ENCODE measurements around the gene ITFG1. TPM values are rescaled to one million over a fixed set of nuclear protein-coding genes. Genes with fewer than 3 reads are reported as not detected.
"Not testable (repeated sequence)": the region's sequence is repeated elsewhere in the genome, so short reads cannot be mapped to it uniquely, and the experiment has no call there.

Gene ITFG1
- total and polyA plus RNA-seq, 4 experiments from 2014 or later: 26.1 to 31.3 (median 28.3) TPM

DNA sequence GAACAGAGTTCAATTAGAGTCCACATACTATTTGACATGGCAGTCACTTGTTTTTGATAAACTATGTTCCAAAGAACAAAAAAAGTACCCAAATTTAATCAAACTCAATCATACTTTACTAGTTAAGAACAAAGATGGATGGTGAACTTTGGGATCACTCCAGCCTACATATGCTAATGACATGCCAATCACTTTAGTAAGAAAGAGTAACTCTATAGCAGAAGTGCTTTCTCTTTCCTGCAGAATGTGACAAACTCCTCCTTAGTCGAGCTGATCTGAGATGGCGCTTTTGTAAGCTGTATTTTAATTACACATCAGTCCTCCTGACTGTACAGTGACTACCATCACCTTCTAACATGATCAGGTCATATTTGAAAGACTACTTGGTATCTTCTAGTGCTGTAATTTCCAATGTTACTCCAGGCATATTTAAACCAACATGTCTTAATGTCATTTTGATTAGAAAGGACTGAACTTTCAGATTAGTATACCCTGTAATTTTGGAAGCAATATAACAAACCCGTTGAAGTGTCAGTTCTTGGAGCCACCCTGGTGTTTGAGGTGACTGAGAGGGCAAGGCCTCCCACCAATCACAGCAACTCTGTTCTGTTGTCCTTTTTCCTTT lies 321.2 kb downstream of the ITFG1 start:
- intact Hi-C loops (cut with micrococcal nuclease): loop anchor here (2.0 to 5.0 kb wide), 5 partner anchors 452 to 1493 kb away; partner anchors contain the start of genes LONP2, ORC6 and VPS35
- Mint-ChIP-seq H3K27ac (peak overlapping the region in 4 of 7 donors; percentile 26 to 65 (median 60)), H3K27me3 (no peaks in the 10 kb centered on the region), H3K36me3 (no peaks in the 10 kb centered on the region), H3K9me3 (no peaks in the 10 kb centered on the region), H3K4me1 (peaks cover 11 to 26% (median 15%) of the 10 kb centered on the region in 4 donors), H3K4me3 (no peak overlapping the region)
- no peaks in the 10 kb centered on the region for H3K36me3 ChIP-seq (ENCODE audit: insufficient read depth, low read length)
- H3K27ac ChIP-seq (ENCODE audit: low read depth, low read length): no peak overlapping the region
- no peaks in the 10 kb centered on the region for H3K27me3 ChIP-seq (ENCODE audit: insufficient read depth, low read length)
- POLR2A ChIA-PET (ENCODE audit: partially characterized antibody): no interaction called here
- peaks cover 26% of the 10 kb centered on the region for H3K4me1 ChIP-seq (ENCODE audit: insufficient read depth, low read length)
- no peak for DNase-seq
- H3K4me3 ChIP-seq (ENCODE audit: low read length in 2 of 2): no peak overlapping the region
- CTCF ChIA-PET (ENCODE audit: partially characterized antibody): interaction anchor here (1.0 kb wide), 1 partner anchor 321 kb away, joined by 3 read pairs; the partner anchor contains the start of genes ITFG1 and PHKB
- no peaks in the 10 kb centered on the region for H3K9me3 ChIP-seq (ENCODE audit: control insufficient read depth in 1 of 2, low read length in 2 of 2)

DNA sequence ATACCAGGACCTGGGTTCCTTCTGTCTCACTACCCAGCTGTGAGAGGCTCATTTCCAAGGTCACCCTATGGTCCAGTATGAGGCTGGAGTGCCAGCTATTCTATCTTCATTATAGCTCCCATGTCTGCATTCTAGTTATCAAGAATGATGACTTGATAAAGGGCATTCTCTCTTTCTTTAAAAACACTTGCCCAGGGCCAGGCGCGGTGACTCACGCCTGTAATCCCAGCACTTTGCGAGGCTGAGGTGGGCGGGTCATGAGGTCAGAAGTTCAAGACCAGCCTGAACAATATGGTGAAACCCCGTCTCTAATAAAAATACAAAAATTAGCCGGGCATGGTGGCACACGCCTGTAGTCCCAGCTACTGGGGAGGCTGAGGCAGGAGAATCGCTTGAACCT lies 322.9 kb downstream of the ITFG1 start:
- DNase-seq; H3K9me3 ChIP-seq (ENCODE audit: control insufficient read depth in 1 of 2, low read length in 2 of 2); H3K9me3 Mint-ChIP-seq; H3K4me3 ChIP-seq (ENCODE audit: low read length in 2 of 2); H3K27me3 Mint-ChIP-seq; POLR2A ChIA-PET (ENCODE audit: partially characterized antibody); H3K27ac ChIP-seq (ENCODE audit: low read depth, low read length); H3K4me3 Mint-ChIP-seq; H3K36me3 ChIP-seq (ENCODE audit: insufficient read depth, low read length); H3K36me3 Mint-ChIP-seq; H3K27me3 ChIP-seq (ENCODE audit: insufficient read depth, low read length); intact Hi-C loops (cut with micrococcal nuclease): not testable (repeated sequence)
- peaks cover 21% of the 10 kb centered on the region for H3K4me1 ChIP-seq (ENCODE audit: insufficient read depth, low read length)
- peaks cover 11 to 26% (median 12%) of the 10 kb centered on the region in 4 donors for H3K4me1 Mint-ChIP-seq
- peak overlapping the region in 1 of 7 donors; percentile 42 for H3K27ac Mint-ChIP-seq
- CTCF ChIA-PET (ENCODE audit: partially characterized antibody): interaction anchor here (1.2 kb wide), 1 partner anchor 100 kb away, joined by 4 read pairs; no protein-coding TSS in a partner anchor

DNA sequence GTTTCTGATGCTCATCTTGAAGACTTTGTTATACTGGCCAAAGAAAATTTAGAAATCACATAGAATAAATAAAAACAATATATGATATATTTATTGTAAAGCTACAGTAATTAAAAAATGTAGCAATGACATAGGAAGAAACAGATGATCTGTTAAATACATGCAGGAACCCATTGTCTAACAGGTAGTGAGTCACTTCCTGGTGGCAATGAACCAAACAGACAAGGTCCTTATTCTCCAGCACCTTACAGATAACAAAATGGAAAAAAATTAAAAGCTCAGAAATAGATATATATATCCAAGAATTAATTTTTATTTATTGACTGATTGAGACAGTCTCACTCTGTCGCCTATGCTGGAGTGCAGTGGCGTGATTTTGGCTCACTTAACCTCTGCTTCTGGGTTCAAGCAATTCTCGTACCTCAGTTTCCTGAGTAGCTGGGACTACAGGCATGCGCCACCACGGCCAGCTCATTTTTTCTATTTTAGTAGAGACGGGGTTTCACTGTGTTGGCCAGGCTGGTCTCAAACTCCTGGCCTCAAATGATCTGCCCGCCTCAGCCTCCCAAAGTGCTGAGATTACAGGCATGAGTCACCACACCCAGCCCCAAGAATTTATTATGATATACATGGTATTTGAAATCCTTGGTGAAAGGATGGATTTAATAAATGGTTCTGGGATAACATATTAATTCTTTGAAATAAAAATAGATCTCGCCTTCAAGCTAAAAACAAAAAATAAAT lies 324.6 kb downstream of the ITFG1 start:
- H3K9me3 Mint-ChIP-seq: no peaks in the 10 kb centered on the region
- intact Hi-C loops (cut with micrococcal nuclease): no loop called here
- H3K4me3 Mint-ChIP-seq: peak overlapping the region in 6 of 8 donors; percentile 13 to 32 (median 21)
- Histone ChIP-seq H3K9me3 (ENCODE audit: control insufficient read depth in 1 of 2, low read length in 2 of 2) (no peaks in the 10 kb centered on the region), H3K4me3 (ENCODE audit: low read length in 2 of 2) (no peak overlapping the region), H3K36me3 (ENCODE audit: insufficient read depth, low read length) (no peaks in the 10 kb centered on the region), H3K4me1 (ENCODE audit: insufficient read depth, low read length) (peaks cover 8% of the 10 kb centered on the region), H3K27ac (ENCODE audit: low read depth, low read length) (no peak overlapping the region), H3K27me3 (ENCODE audit: insufficient read depth, low read length) (no peaks in the 10 kb centered on the region)
- ChIA-PET POLR2A (ENCODE audit: partially characterized antibody) (interaction anchor here (0.8 kb wide), 1 partner anchor 435 kb away, joined by 3 read pairs; no protein-coding TSS in a partner anchor), CTCF (ENCODE audit: partially characterized antibody) (interaction anchor here (0.8 to 1.2 kb wide), 3 partner anchors 8 to 920 kb away, joined by 3 to 5 read pairs (median 3); partner anchors contain the start of gene NETO2)
- no peaks in the 10 kb centered on the region for H3K27me3 Mint-ChIP-seq
- DNase-seq: peak in 1 of 5 donors; percentile 47
- peaks cover 0 to 13% (median 2%) of the 10 kb centered on the region in 4 donors for H3K4me1 Mint-ChIP-seq
- no peaks in the 10 kb centered on the region for H3K36me3 Mint-ChIP-seq
- peak overlapping the region in 1 of 7 donors; percentile 36 for H3K27ac Mint-ChIP-seq

DNA sequence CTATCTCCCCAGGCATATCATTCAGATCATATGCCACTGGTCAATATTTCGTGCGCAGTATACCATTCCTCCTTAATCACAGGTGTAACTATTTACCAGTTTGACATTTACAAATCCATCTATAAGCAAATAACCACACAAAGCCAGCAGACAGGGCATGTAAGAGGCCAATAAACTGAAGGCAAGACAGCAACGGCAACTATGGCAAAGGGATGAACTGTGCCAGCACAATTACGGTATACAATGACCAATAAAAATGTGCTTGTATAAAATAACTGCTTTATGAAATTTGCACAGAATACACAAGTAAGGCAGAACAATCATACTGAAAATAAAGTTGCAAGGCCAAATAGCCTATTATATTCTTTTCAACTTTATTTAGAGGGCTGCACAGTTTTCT lies 326.3 kb downstream of the ITFG1 start:
- H3K27me3 ChIP-seq (ENCODE audit: insufficient read depth, low read length): no peaks in the 10 kb centered on the region
- no peak overlapping the region for H3K27ac Mint-ChIP-seq
- DNase-seq: no peak
- peaks cover 1 to 13% (median 4%) of the 10 kb centered on the region in 4 donors for H3K4me1 Mint-ChIP-seq
- no peak overlapping the region for H3K27ac ChIP-seq (ENCODE audit: low read depth, low read length)
- intact Hi-C loops (cut with micrococcal nuclease): no loop called here
- CTCF ChIA-PET (ENCODE audit: partially characterized antibody): no interaction called here
- H3K27me3 Mint-ChIP-seq: no peaks in the 10 kb centered on the region
- no peaks in the 10 kb centered on the region for H3K36me3 Mint-ChIP-seq
- no peak overlapping the region for H3K4me3 Mint-ChIP-seq
- POLR2A ChIA-PET (ENCODE audit: partially characterized antibody): no interaction called here
- H3K36me3 ChIP-seq (ENCODE audit: insufficient read depth, low read length): no peaks in the 10 kb centered on the region
- no peak overlapping the region for H3K4me3 ChIP-seq (ENCODE audit: low read length in 2 of 2)
- peaks cover 8% of the 10 kb centered on the region for H3K4me1 ChIP-seq (ENCODE audit: insufficient read depth, low read length)
- no peaks in the 10 kb centered on the region for H3K9me3 ChIP-seq (ENCODE audit: control insufficient read depth in 1 of 2, low read length in 2 of 2)
- H3K9me3 Mint-ChIP-seq: peaks cover 0 to 1% (median 0%) of the 10 kb centered on the region in 8 donors

DNA sequence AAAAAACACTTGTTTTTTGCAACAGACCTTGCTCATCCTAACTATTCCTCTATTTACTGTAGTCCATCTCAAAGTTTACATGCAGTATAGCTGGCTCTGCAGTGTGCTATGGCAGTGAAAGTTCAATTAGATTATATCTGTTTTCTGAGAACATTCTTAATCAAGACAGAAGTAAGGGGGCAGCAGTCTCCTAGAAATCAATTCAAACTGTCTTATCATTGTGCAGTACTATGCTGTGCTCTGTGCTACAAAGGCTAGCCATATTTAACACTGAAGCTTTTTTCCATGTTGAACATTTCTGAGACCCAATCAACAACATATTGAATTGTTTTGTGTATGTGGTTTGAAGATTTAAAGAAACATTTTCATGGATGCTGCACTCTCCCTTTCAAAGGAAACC lies 328.6 kb downstream of the ITFG1 start:
- peaks cover 0 to 1% (median 0%) of the 10 kb centered on the region in 8 donors for H3K9me3 Mint-ChIP-seq
- Histone ChIP-seq H3K4me1 (ENCODE audit: insufficient read depth, low read length) (no peaks in the 10 kb centered on the region), H3K4me3 (ENCODE audit: low read length in 2 of 2) (no peak overlapping the region), H3K27me3 (ENCODE audit: insufficient read depth, low read length) (no peaks in the 10 kb centered on the region), H3K36me3 (ENCODE audit: insufficient read depth, low read length) (no peaks in the 10 kb centered on the region), H3K9me3 (ENCODE audit: control insufficient read depth in 1 of 2, low read length in 2 of 2) (no peaks in the 10 kb centered on the region), H3K27ac (ENCODE audit: low read depth, low read length) (no peak overlapping the region)
- peaks cover 1 to 13% (median 3%) of the 10 kb centered on the region in 4 donors for H3K4me1 Mint-ChIP-seq
- peaks cover 0 to 4% of the 10 kb centered on the region in 2 donors for H3K36me3 Mint-ChIP-seq
- no peak for DNase-seq
- ChIA-PET CTCF (ENCODE audit: partially characterized antibody) (interaction anchor here (0.9 to 3.7 kb wide), 3 partner anchors 10 to 923 kb away, joined by 3 to 37 read pairs (median 3); partner anchors contain the start of gene NETO2), POLR2A (ENCODE audit: partially characterized antibody) (interaction anchor here (1.5 kb wide), 1 partner anchor 9 kb away, joined by 3 read pairs; no protein-coding TSS in a partner anchor)
- no peak overlapping the region for H3K27ac Mint-ChIP-seq
- intact Hi-C loops (cut with micrococcal nuclease): no loop called here
- no peak overlapping the region for H3K4me3 Mint-ChIP-seq
- no peaks in the 10 kb centered on the region for H3K27me3 Mint-ChIP-seq

DNA sequence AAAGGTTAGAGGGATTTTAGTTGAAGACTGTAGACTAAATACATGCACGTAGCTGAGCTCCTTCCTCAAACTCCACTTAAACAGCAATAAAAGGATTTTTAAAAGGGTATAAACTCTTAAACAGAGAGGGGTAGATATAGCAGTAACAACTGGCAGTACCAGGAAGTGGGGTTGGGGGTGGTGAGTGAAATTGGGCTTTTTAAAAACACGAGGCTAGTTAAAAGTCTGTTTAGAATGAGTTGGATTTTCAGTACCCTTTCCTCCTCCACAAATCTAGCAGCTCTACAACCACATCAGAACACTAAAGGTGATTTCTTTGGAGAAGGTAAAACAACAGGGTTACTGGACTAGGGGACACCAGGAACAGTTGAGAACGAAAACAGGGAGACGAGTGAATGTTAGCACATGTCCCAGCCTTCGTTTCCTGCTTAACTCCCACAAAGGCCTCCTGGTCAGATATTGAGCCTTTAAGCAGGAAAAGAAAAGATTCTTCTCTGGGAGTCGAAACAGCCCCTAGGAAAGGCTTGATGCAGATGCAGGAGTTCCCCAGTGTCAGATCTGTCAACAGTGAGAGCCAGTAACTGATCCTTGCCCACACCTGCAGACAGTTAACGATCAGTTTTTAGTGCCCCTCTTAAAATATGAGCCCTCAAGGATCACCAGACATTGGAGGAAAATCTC lies 331.0 kb downstream of the ITFG1 start:
- peaks cover 0 to 3% (median under 1%) of the 10 kb centered on the region in 4 donors for H3K4me1 Mint-ChIP-seq
- H3K9me3 ChIP-seq (ENCODE audit: control insufficient read depth in 1 of 2, low read length in 2 of 2): no peaks in the 10 kb centered on the region
- peak overlapping the region in 3 of 7 donors; percentile 33 to 71 (median 68) for H3K27ac Mint-ChIP-seq
- no peak for DNase-seq
- H3K27me3 Mint-ChIP-seq: no peaks in the 10 kb centered on the region
- ChIA-PET CTCF (ENCODE audit: partially characterized antibody) (interaction anchor here (1.1 to 1.4 kb wide), 2 partner anchors 12 to 183 kb away, joined by 3 read pairs; no protein-coding TSS in a partner anchor), POLR2A (ENCODE audit: partially characterized antibody) (no interaction called here)
- H3K9me3 Mint-ChIP-seq: peaks cover 0 to 2% (median 0%) of the 10 kb centered on the region in 8 donors
- H3K27ac ChIP-seq (ENCODE audit: low read depth, low read length): no peak overlapping the region
- no peaks in the 10 kb centered on the region for H3K27me3 ChIP-seq (ENCODE audit: insufficient read depth, low read length)
- H3K36me3 ChIP-seq (ENCODE audit: insufficient read depth, low read length): no peaks in the 10 kb centered on the region
- H3K4me3 Mint-ChIP-seq: peak overlapping the region in 2 of 8 donors; percentile 34 to 59
- peaks cover 0 to 7% of the 10 kb centered on the region in 2 donors for H3K36me3 Mint-ChIP-seq
- H3K4me1 ChIP-seq (ENCODE audit: insufficient read depth, low read length): no peaks in the 10 kb centered on the region
- intact Hi-C loops (cut with micrococcal nuclease): no loop called here
- H3K4me3 ChIP-seq (ENCODE audit: low read length in 2 of 2): no peak overlapping the region
